Caco-2 (cell line): Measurements from ENCODE around the gene TRAPPC3. TPM values are rescaled to one million over a fixed set of nuclear protein-coding genes. Genes with fewer than 3 reads are reported as not detected.

Experiments
- BruUV-seq: library from RNA; stranded (reverse); fragments of 400-500 nt; replicated peaks from 2 replicates; lab custom pipeline; 2021; lab: Mats Ljungman, UMichigan
- CTCF ChIA-PET: fragments of 300-600 bp; sonication (Branson Sonifier 250); formaldehyde crosslinking; loops from one replicate; lab custom pipeline; 2022; ENCODE audit warnings: antibody characterized with exemption; lab: Charles Lee
- POLR2A ChIA-PET: fragments of 300-600 bp; sonication (Branson Sonifier 250); formaldehyde crosslinking; loops from one replicate; lab custom pipeline; 2022; ENCODE audit warnings: antibody characterized with exemption; lab: Charles Lee
- DNase-seq, 2 experiments: peaks; one replicate each; pipeline versions ENCODE4 v3.0.0 to v3.0.0-alpha.2; 2020 to 2022
- H3K27me3 ChIP-seq: replicated peaks from 2 replicates; pipeline ENCODE4 v1.6.0; 2011; ENCODE audit warnings: low read length; ENCODE audit not compliant: control insufficient read depth, insufficient read depth
- H3K36me3 ChIP-seq: 2 replicates; pipeline ENCODE4 v1.5.1; 2011; ENCODE audit warnings: low read length; ENCODE audit not compliant: control insufficient read depth, insufficient read depth
- H3K4me1 ChIP-seq: fragments of 250-450 bp; sonication (Bioruptor Pico); 2 replicates; pipeline ENCODE4 v1.5.1; 2020; ENCODE audit warnings: mild to moderate bottlenecking
- H3K4me3 ChIP-seq: 2 replicates; pipeline ENCODE4 v1.5.1; 2011; ENCODE audit warnings: low read depth, mild to moderate bottlenecking, control low read depth, low read length
- H3K9me3 ChIP-seq: fragments of 250-450 bp; sonication (Bioruptor Pico); 2 replicates; pipeline ENCODE4 v1.5.1; 2020; ENCODE audit warnings: mild to moderate bottlenecking, moderate library complexity
- H3K27ac Mint-ChIP-seq: one replicate; pipeline ENCODE4 v1.8.0; 2022; ENCODE audit warnings: mixed read lengths; ENCODE audit not compliant: unreplicated experiment
- H3K27me3 Mint-ChIP-seq: one replicate; pipeline ENCODE4 v1.8.0; 2022; ENCODE audit warnings: mixed read lengths; ENCODE audit not compliant: insufficient read depth, unreplicated experiment
- H3K36me3 Mint-ChIP-seq: one replicate; pipeline ENCODE4 v1.8.0; 2022; ENCODE audit warnings: mild to moderate bottlenecking, mixed read lengths; ENCODE audit not compliant: insufficient read depth, unreplicated experiment
- H3K4me1 Mint-ChIP-seq: one replicate; pipeline ENCODE4 v1.8.0; 2022; ENCODE audit warnings: low read depth, mixed read lengths; ENCODE audit not compliant: unreplicated experiment
- H3K4me3 Mint-ChIP-seq: one replicate; pipeline ENCODE4 v1.8.0; 2022; ENCODE audit warnings: mild to moderate bottlenecking, moderate library complexity, mixed read lengths; ENCODE audit not compliant: unreplicated experiment
- H3K9me3 Mint-ChIP-seq: one replicate; pipeline ENCODE4 v1.8.0; 2022; ENCODE audit warnings: mixed read lengths; ENCODE audit not compliant: unreplicated experiment
- intact Hi-C: fragments of 100-400 bp; cut with micrococcal nuclease; formaldehyde crosslinking; loops from one replicate; pipeline ENCODE4 v1.10.0; 2022; ENCODE audit not compliant: unreplicated experiment
- total RNA-seq: library from RNA; stranded (reverse); gene quantifications from 2 replicates; pipeline ENCODE4 v1.2.3, GENCODE V29; 2022
- TF ChIP-seq, protein P1 (sequence below), 2 experiments: fragments of 200-600 bp in 1 of 2; IDR thresholded peaks; 1 replicate in 1 of 2; 2 replicates in 1 of 2; pipeline versions ENCODE4 v1.5.1 to v1.8.0; 2011 to 2022; ENCODE audit warnings: antibody characterized with exemption in 1 of 2, control low read depth in 1 of 2, inconsistent platforms in 1 of 2, low read depth in 1 of 2, low read length in 1 of 2, mild to moderate bottlenecking in 1 of 2, moderate library complexity in 1 of 2; ENCODE audit not compliant: insufficient read depth in 1 of 2, severe bottlenecking in 1 of 2, unreplicated experiment in 1 of 2

TRAPPC3 gene
- total RNA-seq, 1 experiment from 2014 or later, result 35.4 TPM

- Mint-ChIP-seq H3K36me3 (no peaks in the 10 kb centered on the region), H3K27ac (no peak overlapping the region), H3K27me3 (no peaks in the 10 kb centered on the region), H3K4me1 (no peaks in the 10 kb centered on the region), H3K9me3 (no peaks in the 10 kb centered on the region), H3K4me3 (no peak overlapping the region)
- DNase-seq, result no peak
- Histone ChIP-seq H3K4me3 (no peak overlapping the region), H3K36me3 (no peaks in the 10 kb centered on the region), H3K27me3 (no peaks in the 10 kb centered on the region), H3K9me3 (no peaks in the 10 kb centered on the region), H3K4me1 (no peaks in the 10 kb centered on the region)
- no TSS peak for BruUV-seq
- TF ChIP-seq, protein P1, sequence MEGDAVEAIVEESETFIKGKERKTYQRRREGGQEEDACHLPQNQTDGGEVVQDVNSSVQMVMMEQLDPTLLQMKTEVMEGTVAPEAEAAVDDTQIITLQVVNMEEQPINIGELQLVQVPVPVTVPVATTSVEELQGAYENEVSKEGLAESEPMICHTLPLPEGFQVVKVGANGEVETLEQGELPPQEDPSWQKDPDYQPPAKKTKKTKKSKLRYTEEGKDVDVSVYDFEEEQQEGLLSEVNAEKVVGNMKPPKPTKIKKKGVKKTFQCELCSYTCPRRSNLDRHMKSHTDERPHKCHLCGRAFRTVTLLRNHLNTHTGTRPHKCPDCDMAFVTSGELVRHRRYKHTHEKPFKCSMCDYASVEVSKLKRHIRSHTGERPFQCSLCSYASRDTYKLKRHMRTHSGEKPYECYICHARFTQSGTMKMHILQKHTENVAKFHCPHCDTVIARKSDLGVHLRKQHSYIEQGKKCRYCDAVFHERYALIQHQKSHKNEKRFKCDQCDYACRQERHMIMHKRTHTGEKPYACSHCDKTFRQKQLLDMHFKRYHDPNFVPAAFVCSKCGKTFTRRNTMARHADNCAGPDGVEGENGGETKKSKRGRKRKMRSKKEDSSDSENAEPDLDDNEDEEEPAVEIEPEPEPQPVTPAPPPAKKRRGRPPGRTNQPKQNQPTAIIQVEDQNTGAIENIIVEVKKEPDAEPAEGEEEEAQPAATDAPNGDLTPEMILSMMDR (IDR thresholded peaks at IDR 0.05; ENCODE audit: insufficient read depth in 1 of 2, low read depth in 1 of 2, low read length in 1 of 2, severe bottlenecking in 1 of 2, unreplicated experiment in 1 of 2), result no peak
- ChIA-PET POLR2A (no interaction called here), CTCF (interaction anchor here (0.6 kb wide), 1 partner anchor 258 kb away, joined by 7 read pairs; no protein-coding TSS in a partner anchor)
- intact Hi-C loops, result no loop called here
Measured at GRCh38 chr1:36115200-36115669, 34.1 kb downstream of the TRAPPC3 start.

DNA sequence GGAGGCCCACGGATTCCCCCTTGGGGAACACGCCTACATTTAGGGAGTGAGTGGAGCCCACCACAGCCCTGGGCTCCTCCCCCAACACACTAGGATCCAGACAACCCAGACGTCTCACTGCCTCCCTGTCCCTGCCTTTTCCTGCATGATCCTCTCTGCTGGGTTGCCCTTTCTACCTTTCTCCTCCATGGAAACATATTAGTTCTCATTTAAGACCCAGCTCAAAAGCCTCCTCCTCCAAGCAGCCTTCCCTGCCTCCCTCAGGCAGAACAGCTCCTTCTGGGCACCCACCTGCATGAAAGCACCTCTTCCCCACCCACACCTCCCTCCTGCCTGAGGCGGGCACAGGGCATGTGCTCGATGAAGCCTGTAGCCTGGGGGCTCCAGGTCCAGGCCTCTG lies 34.9 kb downstream of the TRAPPC3 start:
- Histone ChIP-seq H3K4me3 (no peak overlapping the region), H3K36me3 (no peaks in the 10 kb centered on the region), H3K9me3 (no peaks in the 10 kb centered on the region), H3K4me1 (no peaks in the 10 kb centered on the region), H3K27me3 (no peaks in the 10 kb centered on the region)
- DNase-seq, result no peak
- no peaks in the 10 kb centered on the region for H3K27me3 Mint-ChIP-seq
- H3K27ac Mint-ChIP-seq, result no peak overlapping the region
- H3K4me1 Mint-ChIP-seq, result no peaks in the 10 kb centered on the region
- intact Hi-C loops, result no loop called here
- TF ChIP-seq, protein P1 (IDR thresholded peaks at IDR 0.05; ENCODE audit: insufficient read depth in 1 of 2, low read depth in 1 of 2, low read length in 1 of 2, severe bottlenecking in 1 of 2, unreplicated experiment in 1 of 2), result no peak
- CTCF ChIA-PET, result interaction anchor here (0.7 kb wide), 1 partner anchor 110 kb away, joined by 3 read pairs; the partner anchor contains the start of gene THRAP3
- POLR2A ChIA-PET, result no interaction called here
- H3K9me3 Mint-ChIP-seq, result no peaks in the 10 kb centered on the region
- BruUV-seq, result no TSS peak
- H3K36me3 Mint-ChIP-seq, result no peaks in the 10 kb centered on the region
- no peak overlapping the region for H3K4me3 Mint-ChIP-seq

DNA sequence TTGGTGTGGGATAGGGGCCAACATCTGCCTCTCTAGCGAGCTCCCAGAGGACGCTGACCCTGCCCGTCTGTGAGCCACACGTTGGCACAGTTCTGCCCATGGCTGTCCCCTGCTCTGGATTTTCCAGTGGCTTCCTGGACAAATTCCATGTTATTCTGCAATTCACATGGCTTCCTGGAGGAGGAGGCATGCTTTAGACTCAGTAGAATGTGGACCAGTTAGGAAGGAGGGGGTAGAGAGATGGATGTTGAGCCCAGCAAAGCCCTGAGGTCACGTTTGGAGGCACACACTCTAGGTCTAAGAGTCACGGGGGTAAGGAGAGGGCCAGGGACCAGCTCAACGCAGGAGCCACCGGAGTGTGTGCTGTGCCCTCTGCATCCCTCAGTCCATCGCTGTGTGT lies 36.5 kb downstream of the TRAPPC3 start:
- H3K4me3 ChIP-seq, result no peak overlapping the region
- intact Hi-C loops, result no loop called here
- Mint-ChIP-seq H3K36me3 (no peaks in the 10 kb centered on the region), H3K27ac (no peak overlapping the region), H3K4me3 (no peak overlapping the region), H3K4me1 (no peaks in the 10 kb centered on the region), H3K27me3 (no peaks in the 10 kb centered on the region), H3K9me3 (no peaks in the 10 kb centered on the region)
- CTCF ChIA-PET, result no interaction called here
- POLR2A ChIA-PET, result no interaction called here
- H3K9me3 ChIP-seq, result no peaks in the 10 kb centered on the region
- no peaks in the 10 kb centered on the region for H3K27me3 ChIP-seq
- TF ChIP-seq, protein P1 (IDR thresholded peaks at IDR 0.05; ENCODE audit: insufficient read depth in 1 of 2, low read depth in 1 of 2, low read length in 1 of 2, severe bottlenecking in 1 of 2, unreplicated experiment in 1 of 2), result no peak
- DNase-seq, result no peak
- no peaks in the 10 kb centered on the region for H3K4me1 ChIP-seq
- no peaks in the 10 kb centered on the region for H3K36me3 ChIP-seq
- no TSS peak for BruUV-seq
